DMS 273 (cell line): ENCODE data around the gene COL1A1.

ENCODE experiments used
- DNase-seq: peaks from one replicate; lab custom pipeline; 2025; ENCODE audit not compliant: unreplicated experiment; lab: John Stamatoyannopoulos, UW

COL1A1 gene

DNA sequence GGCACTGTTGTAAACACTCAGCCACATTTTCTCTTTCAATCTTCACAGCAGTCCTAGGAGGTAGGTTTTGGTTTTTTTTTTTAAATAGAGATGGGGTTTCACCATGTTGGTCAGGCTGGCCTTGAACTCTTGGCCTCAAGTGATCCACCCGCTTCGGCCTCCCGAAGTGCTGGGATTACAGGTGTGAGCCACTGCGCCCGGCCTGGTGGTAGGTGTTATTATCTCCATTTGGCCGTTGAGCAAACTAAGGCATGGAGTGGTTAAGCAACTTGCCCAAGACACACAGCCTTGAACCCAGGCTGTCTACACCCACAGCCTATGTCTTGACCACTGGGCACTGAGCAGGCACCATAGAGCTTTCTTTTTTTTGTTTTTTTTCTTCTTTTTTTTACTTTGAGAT, 27.0 kb downstream of the COL1A1 start:
- DNase-seq: no peak

DNA sequence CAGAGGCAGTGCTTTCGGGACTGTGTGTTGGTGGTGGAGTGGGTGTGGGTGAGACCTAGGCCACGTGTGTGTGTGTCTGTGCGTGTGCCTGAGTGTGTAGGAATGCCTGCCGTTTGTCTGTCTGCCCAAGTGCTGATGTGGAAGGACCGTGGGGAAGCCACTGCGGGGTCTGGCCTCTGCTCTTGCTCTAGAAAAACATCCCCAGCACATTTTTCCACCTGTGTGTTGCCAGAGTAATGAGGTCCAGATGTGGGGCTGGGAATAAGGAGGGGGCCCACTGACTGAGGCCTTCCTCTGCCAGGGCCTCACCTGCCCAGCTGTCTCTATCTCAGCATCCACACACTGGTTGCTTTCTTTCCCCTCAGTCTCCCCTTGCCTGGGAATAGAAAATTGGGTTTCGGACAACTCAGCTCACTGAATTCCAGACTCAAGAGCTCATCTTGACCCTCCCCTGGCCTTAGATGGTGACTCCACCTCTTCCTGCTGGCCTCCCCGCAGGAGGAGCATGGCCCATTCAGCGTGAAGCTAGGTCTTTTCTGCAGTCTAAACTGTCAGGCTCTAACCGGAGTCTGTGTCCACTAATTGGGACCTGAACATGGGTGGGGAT, 28.0 kb downstream of the COL1A1 start:
- no peak for DNase-seq

DNA sequence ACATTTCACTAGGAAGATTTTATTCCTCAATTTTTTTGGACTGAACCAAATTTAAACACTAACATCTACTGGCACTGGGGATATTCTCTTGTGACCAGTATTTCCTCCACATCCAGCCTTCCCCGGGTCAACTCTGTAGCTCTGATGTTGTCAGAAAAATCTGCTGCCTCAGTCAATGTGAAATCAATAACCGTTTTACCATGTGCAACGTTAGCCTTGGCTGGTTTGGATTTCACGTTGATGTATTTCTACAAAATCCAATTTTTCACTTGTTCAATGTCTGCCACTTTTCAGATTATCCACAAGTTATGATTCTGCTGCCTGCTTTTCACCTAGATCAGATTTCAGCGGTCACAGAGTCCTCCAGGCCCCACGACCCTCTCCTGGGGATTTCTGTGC, 28.5 kb downstream of the COL1A1 start:
- DNase-seq: no peak

DNA sequence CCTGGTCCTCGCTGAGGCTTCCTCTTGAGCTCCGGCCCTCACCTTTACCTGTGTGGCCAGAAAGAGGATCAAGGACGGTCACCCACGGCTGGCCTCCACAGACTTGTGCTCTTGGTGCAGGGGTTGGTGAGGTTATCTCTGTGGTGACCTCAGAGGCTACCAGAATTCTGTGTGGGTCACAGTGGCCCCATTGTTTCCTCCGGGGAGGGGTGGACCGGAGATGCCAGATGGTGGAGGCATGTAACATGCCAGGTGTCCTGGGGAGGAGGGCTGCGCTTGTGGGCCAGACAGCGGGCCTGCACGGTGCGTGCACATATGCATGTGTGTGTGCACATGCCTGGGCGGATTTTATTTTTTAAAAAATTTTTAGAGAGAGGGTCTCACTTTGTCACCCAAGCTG, 29.3 kb downstream of the COL1A1 start:
- peak; percentile 48 for DNase-seq

DNA sequence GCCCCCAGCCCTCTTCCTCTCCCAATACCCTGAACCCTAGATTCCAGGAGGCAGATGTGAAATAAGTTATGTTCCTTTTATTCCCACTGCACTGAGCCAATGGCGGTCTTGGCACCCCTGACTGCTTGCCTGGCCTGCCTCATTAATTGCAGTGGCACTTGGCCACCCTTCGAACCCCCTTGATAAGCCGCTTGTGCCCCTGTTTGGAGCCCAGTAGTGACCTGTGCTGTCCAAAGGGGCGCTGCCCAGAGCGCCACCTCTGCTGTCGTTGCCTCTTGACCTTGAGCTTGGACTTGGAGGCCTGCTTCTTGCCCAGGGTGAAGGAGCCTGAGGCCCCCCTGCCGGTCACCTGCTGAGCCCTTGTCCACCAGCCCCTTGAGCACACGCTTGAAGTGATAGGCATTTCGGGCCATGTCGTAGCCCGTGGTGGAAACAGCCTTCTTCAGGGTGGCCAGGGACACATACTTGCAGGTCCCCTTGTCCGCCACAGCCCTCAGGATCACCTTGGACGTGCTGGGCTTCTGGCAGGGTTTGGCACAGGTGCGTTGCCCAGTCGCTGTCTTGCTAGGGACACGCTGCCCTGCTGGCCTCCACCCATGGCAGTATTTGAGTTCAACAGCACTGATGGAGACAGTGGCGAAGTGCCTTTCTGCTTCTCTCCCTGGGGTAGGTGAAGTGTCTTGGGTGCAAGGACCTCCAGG, 29.9 kb downstream of the COL1A1 start:
- no peak for DNase-seq

DNA sequence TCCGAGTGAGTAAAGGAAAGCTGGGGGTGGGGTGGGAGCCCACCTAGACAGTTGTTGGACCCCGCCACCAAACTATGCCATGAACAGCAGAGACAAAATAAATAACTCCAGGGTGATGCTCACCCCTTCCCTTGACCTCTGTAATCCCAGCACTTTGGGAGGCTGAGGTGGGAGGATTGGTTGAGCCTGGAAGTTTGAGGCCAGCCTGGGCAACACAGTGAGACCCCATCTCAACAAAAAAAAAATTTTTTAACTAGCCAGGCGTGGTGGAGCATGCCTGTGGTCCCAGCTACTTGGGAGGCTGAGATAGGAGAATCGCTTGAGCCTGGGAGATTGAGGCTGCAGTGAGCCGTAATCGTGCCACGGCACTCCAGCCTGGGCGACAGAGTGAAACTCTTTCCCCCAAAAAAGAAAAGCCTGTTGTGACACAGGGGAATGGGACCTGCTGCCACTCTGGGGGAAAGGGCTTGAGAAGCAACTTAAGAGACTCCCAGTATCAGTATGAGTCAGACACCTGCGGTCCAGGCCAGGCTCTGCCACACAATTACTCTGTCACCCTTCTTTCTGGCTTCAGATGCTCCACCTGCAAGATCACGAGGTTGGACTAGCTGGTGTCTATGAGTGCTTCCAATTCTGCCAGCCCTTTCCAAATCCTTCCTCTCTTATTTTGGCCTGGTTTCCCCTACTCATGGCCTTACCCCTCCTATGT, 30.6 kb downstream of the COL1A1 start:
- DNase-seq: no peak

DNA sequence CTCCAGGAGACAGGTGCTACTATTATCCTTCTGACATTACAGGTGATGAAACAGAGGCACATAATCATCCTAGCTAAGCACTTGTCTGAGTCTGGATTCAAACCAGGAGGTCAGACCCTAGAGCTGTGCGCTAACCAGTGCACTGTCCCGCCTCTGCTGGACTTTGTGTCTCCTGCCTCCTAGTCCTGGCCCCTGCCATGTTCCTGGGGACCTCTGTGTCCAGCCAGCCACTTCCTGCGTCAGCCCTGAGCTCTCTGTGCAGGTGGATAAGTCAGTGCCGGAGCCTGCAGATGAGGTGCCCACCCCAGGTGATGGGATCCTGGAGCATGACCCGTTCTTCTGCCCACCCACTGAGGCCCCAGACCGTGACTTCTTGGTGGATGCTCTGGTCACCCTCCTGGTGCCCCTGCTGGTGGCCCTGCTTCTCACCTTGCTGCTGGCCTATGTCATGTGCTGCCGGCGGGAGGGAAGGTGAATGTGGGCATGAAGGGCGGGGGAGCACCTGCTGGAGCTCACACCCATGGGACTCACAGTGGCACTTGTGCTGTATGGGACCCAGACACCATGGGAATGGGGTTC, 31.5 kb downstream of the COL1A1 start:
- DNase-seq: no peak

DNA sequence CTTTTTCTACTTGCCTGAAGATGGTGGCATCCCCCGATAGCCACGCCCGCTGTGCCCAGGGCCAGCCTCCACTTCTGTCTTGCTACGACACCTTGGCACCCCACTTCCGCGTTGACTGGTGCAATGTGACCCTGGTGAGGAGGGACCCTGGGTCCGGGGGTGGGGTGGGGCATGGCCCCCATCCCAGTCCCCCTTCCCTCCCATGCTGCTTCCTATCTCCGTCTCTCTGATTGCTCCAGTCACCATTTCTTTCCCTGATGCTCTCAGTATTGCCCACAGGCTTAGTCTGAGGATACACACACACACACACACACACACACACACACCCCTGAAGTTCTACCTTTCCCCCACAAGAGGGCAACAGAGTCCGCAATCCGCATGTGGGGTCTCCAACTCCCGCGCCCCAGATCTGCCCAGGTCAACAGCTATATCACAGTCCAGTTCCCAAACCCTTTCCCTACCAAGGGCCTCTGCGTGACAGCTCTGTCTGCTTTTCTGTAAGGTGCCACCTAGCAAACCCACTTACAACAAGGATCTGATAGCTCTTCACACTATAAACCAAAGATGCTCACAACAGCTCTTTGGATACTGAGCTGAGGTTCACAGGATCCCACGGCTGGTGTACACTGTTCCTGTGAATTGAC, 32.2 kb downstream of the COL1A1 start:
- peak; percentile 81 for DNase-seq

DNA sequence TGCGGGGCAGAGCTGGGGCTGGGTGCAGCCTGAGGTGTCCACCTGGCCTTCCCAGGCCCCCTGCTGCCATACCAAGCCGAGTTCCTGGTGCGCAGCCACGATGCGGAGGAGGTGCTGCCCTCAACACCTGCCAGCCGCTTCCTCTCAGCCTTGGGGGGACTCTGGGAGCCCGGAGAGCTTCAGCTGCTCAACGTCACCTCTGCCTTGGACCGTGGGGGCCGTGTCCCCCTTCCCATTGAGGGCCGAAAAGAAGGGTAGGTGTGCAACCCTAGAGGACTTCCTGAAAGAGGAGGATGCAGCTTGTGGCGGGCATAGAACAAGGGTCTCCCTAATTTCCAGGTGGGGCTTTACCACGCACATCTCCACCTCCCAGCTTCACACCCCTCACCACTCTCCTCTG, 33.1 kb downstream of the COL1A1 start:
- no peak for DNase-seq

DNA sequence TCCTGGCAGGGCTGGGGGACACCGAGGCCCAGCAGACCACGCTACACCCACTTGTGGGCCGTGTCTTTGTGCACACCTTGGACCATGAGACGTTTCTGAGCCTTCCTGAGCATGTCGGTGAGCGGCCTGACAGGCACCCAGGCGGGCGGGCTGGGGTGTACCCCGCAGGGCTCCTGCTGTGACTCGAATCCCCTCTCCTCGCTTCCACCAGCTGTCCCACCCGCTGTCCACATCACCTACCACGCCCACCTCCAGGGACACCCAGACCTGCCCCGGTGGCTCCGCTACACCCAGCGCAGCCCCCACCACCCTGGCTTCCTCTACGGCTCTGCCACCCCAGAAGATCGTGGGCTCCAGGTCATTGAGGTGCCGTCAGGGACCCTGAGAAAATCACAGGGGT, 34.1 kb downstream of the COL1A1 start:
- DNase-seq: no peak

DNA sequence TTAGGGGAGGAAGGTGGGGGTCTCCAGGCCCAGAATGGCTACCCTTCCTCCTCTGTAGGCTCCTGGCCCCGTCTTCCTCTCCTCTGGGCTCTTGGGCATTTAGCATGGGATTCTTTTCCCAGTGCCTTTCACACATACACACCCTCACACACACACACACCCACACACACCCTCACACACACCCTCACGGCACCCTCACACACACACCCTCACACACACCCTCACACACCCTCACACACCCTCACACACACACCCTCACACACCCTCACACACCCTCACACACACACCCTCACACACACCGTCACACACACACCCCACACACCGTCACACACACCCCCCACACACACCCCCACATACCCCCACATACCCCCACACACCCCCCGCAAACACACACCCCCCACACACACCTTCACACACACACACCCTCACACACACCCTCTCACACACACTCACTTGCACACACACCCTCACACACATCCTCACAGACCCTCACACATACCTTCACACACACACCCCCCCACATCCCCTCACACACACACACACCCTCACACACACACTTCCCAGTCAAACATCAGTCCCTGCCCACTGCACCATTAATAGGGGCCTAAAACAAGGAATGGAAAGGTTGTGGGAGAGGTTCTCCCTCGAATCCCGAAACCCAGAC, 34.8 kb downstream of the COL1A1 start:
- DNase-seq: no peak

DNA sequence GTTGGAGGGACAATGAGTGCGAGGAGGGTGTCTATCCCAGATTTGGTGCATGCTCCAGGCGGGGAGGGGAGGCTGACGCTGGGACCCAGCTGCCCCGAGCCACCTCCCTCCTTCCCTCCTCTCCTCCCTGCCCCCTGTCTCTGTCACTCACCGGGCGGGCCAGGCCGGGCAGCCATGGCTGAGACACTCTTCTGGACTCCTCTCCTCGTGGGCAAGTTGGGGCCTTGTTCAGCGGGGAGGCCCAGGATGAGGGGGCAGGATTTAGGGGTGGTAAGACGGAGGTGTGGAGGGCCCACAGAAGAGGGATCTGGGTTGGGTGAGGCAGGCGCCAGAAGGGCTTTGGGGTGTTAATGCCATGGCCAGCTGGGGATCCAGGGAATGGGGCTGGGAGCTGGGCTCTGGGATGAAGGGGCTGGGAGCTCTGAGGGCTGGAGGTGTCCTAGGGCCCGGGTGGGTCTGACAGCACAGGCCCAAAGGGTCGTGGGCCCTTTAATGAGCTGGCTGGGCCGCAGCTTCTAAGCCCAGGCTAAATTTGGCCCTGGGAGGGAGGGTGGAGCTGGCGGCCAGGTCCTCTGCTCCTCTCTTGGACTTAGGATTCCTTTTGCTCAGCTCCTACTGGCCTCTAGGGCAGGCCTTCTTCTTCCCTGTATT, 35.4 kb downstream of the COL1A1 start, which contains the start of gene SGCA:
Gene SGCA (plus strand): TSS at position 139 of the 651 bp plus-strand sequence. CDS start 36 bp downstream, at position 175.
- no peak for DNase-seq

DNA sequence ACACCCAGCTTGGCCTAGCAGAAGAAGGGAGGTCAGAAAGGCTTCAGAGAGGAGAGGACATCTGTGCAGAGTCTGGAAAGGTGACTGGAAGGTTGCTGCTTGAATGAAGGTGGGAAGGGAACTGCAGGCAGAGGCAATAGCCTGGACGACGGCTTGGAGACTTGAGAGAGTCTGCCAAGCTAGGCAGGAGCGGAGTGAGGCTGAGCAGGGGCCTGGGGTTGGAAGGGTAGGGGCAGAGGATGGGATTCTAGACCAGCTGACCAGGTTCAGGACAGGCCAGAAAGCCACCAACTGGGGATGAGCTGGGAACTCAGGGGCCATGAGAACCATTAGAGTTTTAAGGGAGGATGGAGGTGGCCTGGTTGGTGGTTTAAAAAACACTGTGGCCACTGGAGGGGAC, 36.0 kb downstream of the COL1A1 start:
- no peak for DNase-seq

DNA sequence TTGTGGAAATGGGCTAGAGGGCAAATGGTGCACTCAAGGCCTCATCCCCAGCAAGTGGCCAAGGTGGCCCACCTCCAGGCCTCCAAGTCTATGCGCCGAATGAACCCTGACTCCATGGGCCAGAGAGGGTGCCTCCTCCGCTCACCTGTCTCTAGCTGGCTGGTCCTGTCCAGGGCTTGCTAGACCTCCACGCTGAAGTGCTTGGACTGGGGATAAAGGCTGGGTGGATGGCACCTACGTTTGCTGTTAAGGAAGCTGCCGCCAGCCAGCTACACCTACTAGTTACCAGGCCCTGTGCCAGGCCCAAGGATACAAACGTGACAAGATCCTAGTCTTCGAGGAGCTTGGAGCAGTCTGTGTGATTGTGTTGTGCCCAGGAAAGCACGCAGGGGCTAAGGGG, 36.4 kb downstream of the COL1A1 start:
- DNase-seq: no peak

DNA sequence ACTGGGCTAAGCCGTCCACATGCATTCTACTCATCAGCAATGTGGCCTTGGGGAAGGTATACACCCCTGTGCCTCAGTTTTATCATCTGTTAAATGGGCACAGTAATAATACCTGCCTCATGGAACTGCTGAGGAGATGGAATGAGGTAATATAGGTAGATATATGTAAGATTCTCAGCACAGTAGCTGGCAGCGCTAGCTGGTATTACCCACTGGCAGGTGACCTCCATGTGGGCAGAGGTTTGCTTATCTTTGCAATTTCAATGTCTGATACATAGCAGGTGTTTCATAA, 36.8 kb downstream of the COL1A1 start:
- no peak for DNase-seq

DNA sequence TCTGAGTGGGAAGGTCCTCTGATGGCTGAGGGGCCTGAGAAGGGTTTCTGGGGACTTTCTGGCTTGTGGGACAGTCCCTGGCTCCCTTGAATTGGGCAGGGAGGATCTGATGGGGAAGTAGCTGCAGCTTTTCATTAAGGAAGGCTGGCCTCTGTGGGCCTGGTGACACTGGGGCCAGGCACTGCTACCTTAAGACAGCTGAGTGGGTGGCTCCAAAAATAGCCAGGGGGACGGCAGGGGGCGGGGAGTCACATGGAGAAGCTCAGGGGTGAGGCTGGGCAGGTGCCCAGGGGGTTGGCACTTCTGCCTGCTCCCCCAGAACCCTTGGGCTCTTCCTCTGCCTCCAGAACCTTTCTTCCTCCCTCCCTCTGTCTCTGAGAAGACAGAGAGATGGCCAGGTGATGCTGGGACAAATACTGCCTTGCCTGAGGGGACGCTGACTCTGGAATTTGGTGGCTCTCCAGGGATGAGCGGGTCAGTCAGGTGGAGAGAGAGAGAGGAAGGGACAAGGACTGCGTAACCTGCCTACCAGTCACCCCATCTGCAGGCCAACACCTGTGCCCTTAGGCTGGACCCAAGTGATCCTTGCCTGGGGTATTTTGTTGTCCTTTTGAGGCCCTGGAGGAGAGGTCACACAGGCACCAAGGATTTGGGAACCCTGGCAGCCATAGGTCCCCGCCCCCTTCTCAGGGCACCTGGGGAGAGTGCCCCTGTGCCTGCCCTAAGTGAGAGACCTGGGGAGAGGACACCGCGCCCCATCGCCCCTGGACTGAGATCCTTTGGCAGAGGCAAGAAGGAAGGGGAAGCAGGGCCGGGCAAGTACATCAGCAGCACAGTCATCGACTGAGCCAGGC, 37.4 kb downstream of the COL1A1 start:
- no peak for DNase-seq

DNA sequence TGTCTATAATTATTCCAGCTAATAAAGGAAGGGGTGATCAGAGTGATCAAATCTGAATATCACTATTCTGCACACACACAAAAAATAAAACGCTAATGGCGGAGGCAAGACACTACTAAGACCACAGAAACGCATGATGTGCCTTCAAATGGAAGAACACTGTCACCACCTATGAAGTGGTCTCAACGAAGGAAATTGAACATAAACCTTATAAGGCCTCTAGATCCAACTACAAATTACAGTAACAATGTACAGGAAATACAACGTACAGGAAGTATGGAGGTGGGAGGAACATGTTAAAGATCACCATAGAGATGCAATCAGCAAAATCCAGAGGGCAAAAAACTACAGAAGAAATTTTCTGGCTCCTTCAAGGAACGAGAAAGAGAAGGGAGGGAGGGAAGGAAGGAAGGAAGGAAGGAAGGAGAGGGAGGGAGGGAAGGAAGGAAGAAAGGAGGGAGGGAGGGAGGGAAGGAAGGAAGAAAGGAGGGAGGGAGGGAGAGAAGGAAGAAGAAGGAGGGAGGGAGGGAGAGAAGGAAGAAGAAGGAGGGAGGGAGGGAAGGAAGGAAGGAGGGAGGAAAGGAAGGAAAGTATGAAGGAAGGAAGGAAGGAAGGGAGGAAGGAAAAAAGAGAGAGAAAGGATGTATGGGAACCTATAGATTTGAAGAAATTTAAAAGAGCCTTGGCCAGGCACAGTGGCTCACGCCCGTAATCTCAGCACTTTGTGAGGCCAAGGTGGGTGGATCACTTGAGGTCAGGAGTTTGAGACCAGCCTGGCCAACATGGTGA, 38.8 kb downstream of the COL1A1 start:
- no peak for DNase-seq

DNA sequence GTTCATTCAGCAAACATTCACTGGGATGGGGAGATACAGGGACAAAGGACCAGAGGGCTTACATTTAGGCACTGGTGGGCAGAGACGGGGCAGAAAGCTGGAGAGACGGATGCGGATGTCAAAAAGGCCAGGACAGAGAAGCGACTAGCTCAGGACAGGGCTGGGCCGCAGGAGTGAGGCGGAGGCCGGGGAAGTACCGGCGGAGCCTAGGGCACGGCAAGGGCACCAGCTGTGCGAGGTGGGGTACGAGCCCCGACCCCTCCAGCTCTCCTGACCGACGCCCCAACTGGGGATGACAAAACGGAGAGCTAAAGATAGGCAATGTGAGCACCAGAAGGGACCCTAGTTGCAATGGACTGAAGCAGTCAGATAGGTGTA, 39.5 kb downstream of the COL1A1 start:
- no peak for DNase-seq
